ENCODE data around the gene CPTP. TPM values are rescaled to one million over a fixed set of nuclear protein-coding genes. Genes with fewer than 3 reads are reported as not detected.

Gene CPTP
- total and polyA plus RNA-seq, 2 of the 13 experiments (the other 11 are each of a cell fraction or from before 2014, with no cell fraction given) = 5.5 to 9.3 TPM

DNA sequence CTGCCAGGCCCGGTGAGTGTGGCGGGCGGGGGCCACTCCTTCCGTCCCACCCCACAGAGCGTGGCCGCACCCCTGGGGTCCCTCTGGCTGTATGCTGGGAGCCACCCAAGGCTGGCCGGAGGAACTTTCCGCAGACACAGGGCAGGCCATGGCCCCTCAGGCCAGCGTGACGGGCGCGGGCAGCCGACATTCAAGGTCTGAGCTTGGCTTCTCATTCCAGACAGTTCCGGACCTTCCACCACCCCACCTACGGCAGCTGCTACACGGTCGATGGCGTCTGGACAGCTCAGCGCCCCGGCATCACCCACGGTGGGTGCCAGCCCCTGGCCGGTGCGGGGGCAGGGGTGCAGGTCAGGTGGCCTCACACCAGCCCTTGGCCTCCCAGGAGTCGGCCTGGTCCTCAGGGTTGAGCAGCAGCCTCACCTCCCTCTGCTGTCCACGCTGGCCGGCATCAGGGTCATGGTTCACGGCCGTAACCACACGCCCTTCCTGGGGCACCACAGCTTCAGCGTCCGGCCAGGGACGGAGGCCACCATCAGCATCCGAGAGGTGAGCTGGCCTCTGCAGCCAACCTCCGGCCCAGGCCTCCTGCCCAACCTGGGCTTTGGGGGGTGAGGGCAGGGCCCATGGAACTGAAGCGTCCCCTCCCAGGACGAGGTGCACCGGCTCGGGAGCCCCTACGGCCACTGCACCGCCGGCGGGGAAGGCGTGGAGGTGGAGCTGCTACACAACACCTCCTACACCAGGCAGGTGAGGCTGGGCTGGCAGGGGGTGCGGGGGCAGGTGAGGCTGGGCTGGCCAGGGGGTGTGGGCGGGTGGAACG, 37.1 kb upstream of the CPTP start (continued):
- TF ChIP-seq ZNF441 (CRISPR knock-in tag; IDR thresholded peaks at IDR 0.05; ENCODE audit: borderline replicate concordance) (peak; percentile 41; the same call in 1 of the 2 replicates), ZNF747 (CRISPR knock-in tag; IDR thresholded peaks at IDR 0.05; ENCODE audit: borderline replicate concordance) (no peak), ZNF724P (CRISPR knock-in tag; IDR thresholded peaks at IDR 0.05; ENCODE audit: borderline replicate concordance) (0 out of 2 replicates have a peak, but pooled peaks have one; percentile 57), CAMTA2 (CRISPR knock-in tag; IDR thresholded peaks at IDR 0.05; ENCODE audit: borderline replicate concordance) (0 out of 2 replicates have a peak, but pooled peaks have one; percentile 45), ZNF12 (CRISPR knock-in tag; IDR thresholded peaks at IDR 0.05) (no peak), NFIC (IDR thresholded peaks at IDR 0.05; ENCODE audit: low read length) (no peak), ZFP36L1 (CRISPR knock-in tag; IDR thresholded peaks at IDR 0.05) (0 out of 2 replicates have a peak, but pooled peaks have one; percentile 26), MAX (IDR thresholded peaks at IDR 0.05) (peak; percentile 76), HCFC1 (IDR thresholded peaks at IDR 0.05; ENCODE audit: low read depth, low read length) (no peak), RARA (CRISPR knock-in tag; IDR thresholded peaks at IDR 0.05) (peak; percentile 42; the same call in 1 of the 2 replicates), ZNF142 (CRISPR knock-in tag; IDR thresholded peaks at IDR 0.05) (0 out of 2 replicates have a peak, but pooled peaks have one; percentile 33), ZSCAN29 (CRISPR knock-in tag; conservative IDR thresholded peaks at IDR 0.05) (0 out of 2 replicates have a peak, but pooled peaks have one; percentile 27), ZNF331 (CRISPR knock-in tag; IDR thresholded peaks at IDR 0.05) (peak; percentile 58; the same call in 1 of the 2 replicates), THAP9 (CRISPR knock-in tag; IDR thresholded peaks at IDR 0.05; ENCODE audit: borderline replicate concordance) (0 out of 2 replicates have a peak, but pooled peaks have one; percentile 9)
- TF ChIP-seq, protein P1, sequence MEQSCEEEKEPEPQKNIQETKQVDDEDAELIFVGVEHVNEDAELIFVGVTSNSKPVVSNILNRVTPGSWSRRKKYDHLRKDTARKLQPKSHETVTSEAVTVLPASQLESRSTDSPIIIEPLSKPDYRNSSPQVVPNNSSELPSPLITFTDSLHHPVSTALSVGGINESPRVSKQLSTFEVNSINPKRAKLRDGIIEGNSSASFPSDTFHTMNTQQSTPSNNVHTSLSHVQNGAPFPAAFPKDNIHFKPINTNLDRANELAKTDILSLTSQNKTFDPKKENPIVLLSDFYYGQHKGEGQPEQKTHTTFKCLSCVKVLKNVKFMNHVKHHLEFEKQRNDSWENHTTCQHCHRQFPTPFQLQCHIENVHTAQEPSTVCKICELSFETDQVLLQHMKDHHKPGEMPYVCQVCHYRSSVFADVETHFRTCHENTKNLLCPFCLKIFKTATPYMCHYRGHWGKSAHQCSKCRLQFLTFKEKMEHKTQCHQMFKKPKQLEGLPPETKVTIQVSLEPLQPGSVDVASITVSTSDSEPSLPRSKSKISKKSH (CRISPR knock-in tag; IDR thresholded peaks at IDR 0.05; ENCODE audit: borderline replicate concordance) = peak; percentile 34; the same call in 1 of the 2 replicates
